NOMO-1 (cell line): Measurements from ENCODE around the gene SLC35E3.

Source experiments
- DNase-seq, 2 experiments: peaks; one replicate each; lab custom pipeline; 2025; ENCODE audit not compliant: unreplicated experiment in 2 of 2; lab: John Stamatoyannopoulos, UW

Gene SLC35E3

GRCh38 chr12:68745904-68746571, at the start of gene SLC35E3:
TSS of gene SLC35E3 (plus strand) at chr12:68746176. CDS start at chr12:68746378, 202 bp downstream.
- DNase-seq = peak; percentile 91 to 92

GRCh38 chr12:68699486-68699885, 46.5 kb upstream of the SLC35E3 start:
- no peak for DNase-seq

GRCh38 chr12:68727776-68728175, 18.2 kb upstream of the SLC35E3 start:
- DNase-seq = no peak

- DNase-seq = no peak
Measured at GRCh38 chr12:68733661-68734071, 12.3 kb upstream of the SLC35E3 start.

GRCh38 chr12:68739891-68740290, 6.1 kb upstream of the SLC35E3 start:
- no peak for DNase-seq

- DNase-seq = peak in 1 of 2 experiments; percentile 54
Measured at GRCh38 chr12:68743356-68743755, 2.6 kb upstream of the SLC35E3 start.

- no peak for DNase-seq
Measured at GRCh38 chr12:68745376-68745903, 536 bp upstream of the SLC35E3 start.

- peak; percentile 20 to 29 for DNase-seq
Measured at GRCh38 chr12:68746572-68747180, 700 bp downstream of the SLC35E3 start.

GRCh38 chr12:68749443-68749842, 3.5 kb downstream of the SLC35E3 start:
- no peak for DNase-seq

- DNase-seq = no peak
Measured at GRCh38 chr12:68749861-68750260, 3.9 kb downstream of the SLC35E3 start.

GRCh38 chr12:68750506-68750905, 4.5 kb downstream of the SLC35E3 start:
- DNase-seq = no peak

- DNase-seq = no peak
Measured at GRCh38 chr12:68755536-68756243, 9.7 kb downstream of the SLC35E3 start.

- DNase-seq = no peak
Measured at GRCh38 chr12:68759852-68760251, 13.9 kb downstream of the SLC35E3 start.

GRCh38 chr12:68760806-68761441, 14.9 kb downstream of the SLC35E3 start:
- no peak for DNase-seq

GRCh38 chr12:68761442-68761812, 15.5 kb downstream of the SLC35E3 start:
- no peak for DNase-seq

GRCh38 chr12:68761901-68762630, 16.1 kb downstream of the SLC35E3 start:
- no peak for DNase-seq

- no peak for DNase-seq
Measured at GRCh38 chr12:68762691-68763090, 16.7 kb downstream of the SLC35E3 start.

- no peak for DNase-seq
Measured at GRCh38 chr12:68765696-68766095, 19.7 kb downstream of the SLC35E3 start.

GRCh38 chr12:68766646-68767045, 20.7 kb downstream of the SLC35E3 start:
- no peak for DNase-seq

- no peak for DNase-seq
Measured at GRCh38 chr12:68767191-68767590, 21.2 kb downstream of the SLC35E3 start.
